Heart right ventricle (tissue), 16 donors: Measurements from ENCODE around the gene TEN1. TPM values are rescaled to one million over a fixed set of nuclear protein-coding genes. Genes with fewer than 3 reads are reported as not detected.

ENCODE experiments used
- ATAC-seq, 8 donors: fragments of 200-7000 bp; cut with Tn5 transposase; one replicate each; pipeline ENCODE4 v1.9.1; 2020; ENCODE audit warnings: mild to moderate bottlenecking in 8 of 8, moderate library complexity in 8 of 8, moderate number of reproducible peaks in 1 of 8
- DNase-seq, 2 donors: peaks; one replicate each; pipeline ENCODE4 v3.0.0-alpha.2; 2020
- H3K27ac ChIP-seq, 10 donors: fragments of 200-600 bp; sonication (generic) in 2 of 10; one replicate each; pipeline versions ENCODE4 v1.5.0 to v1.8.0; 2020 to 2022; ENCODE audit warnings: mild to moderate bottlenecking in 3 of 10
- H3K27me3 ChIP-seq, 7 donors: fragments of 200-600 bp; one replicate each; pipeline ENCODE4 v1.8.0; 2021 to 2022; ENCODE audit warnings: mild to moderate bottlenecking in 2 of 7
- H3K36me3 ChIP-seq, 9 donors: fragments of 200-600 bp; sonication (generic) in 1 of 9; one replicate each; pipeline versions ENCODE4 v1.5.0 to v1.8.0; 2020 to 2022; ENCODE audit warnings: mild to moderate bottlenecking in 2 of 9
- H3K4me1 ChIP-seq, 9 donors: fragments of 200-600 bp; sonication (generic) in 1 of 9; one replicate each; pipeline versions ENCODE4 v1.5.0 to v1.8.0; 2020 to 2022; ENCODE audit warnings: mild to moderate bottlenecking in 4 of 9
- H3K4me3 ChIP-seq, 10 donors: fragments of 200-600 bp; sonication (generic) in 2 of 10; one replicate each; pipeline versions ENCODE4 v1.5.0 to v1.8.0; 2020 to 2022; ENCODE audit warnings: mild to moderate bottlenecking in 7 of 10, moderate library complexity in 2 of 10
- H3K9me3 ChIP-seq, 11 donors: fragments of 200-600 bp in 10 of 11; sonication (generic) in 2 of 11; one replicate each; pipeline versions ENCODE4 v1.5.0 to v1.8.0; 2013 to 2022; ENCODE audit warnings: mild to moderate bottlenecking in 2 of 11, control low read depth in 1 of 11, moderate library complexity in 1 of 11
- WGBS, 2 donors: extraction: QIAGEN DNeasy Blood & Tissue Kit; methylation state at CpG; one replicate each; pipeline ENCODE4 v1.1.7; 2013; ENCODE audit warnings: inconsistent platforms in 1 of 2; 5-methylcytosine and 5-hydroxymethylcytosine counted together
- intact Hi-C, 10 donors: fragments of 100-400 bp; cut with DNase I; formaldehyde crosslinking; loops; one replicate each; pipeline versions ENCODE4 v1.11.1 to v1.14.2; 2022
- polyA plus RNA-seq, 2 donors: library from polyadenylated mRNA; stranded (reverse); fragments of 200-250 nt; gene quantifications; one replicate each; pipeline ENCODE4 v1.2.3, GENCODE V29; 2013
- total RNA-seq, 10 donors: library from RNA; stranded (reverse); fragmentation: NEBNext Ultra II Directional in 3 of 10; extraction: Animal tissue kit (Norgen Biotek cat#: 25700) in 3 of 10; gene quantifications; one replicate each; pipeline versions ENCODE4 v1.2.1 to v1.2.4, GENCODE V29; 2021 to 2023
- TF ChIP-seq, protein P1 (sequence below), 9 donors: fragments of 200-600 bp; sonication (generic) in 2 of 9; IDR thresholded peaks; one replicate each; pipeline versions ENCODE4 v1.5.0 to v1.8.0; 2021 to 2022; ENCODE audit warnings: antibody characterized with exemption in 9 of 9, mild to moderate bottlenecking in 5 of 9, moderate library complexity in 1 of 9
- donor health status: Arrhythmogenic right ventricular cardiomyopathy.
- donor health status: ischemic (EF 13 %, LVEDD 7.1; RV severe dilation, severe dysfunction).
- donor health status: healthy with polysubstance abuse.
- donor health status: DM: no; HTN: yes; CAD: no.
- donor health status: DM: no; HTN: no; CAD: no.
- donor health status: ischemic (EF 25% LVEDD 6.9; RV normal size, moderate dysfunction).
- donor health status: ischemic (EF 25% LVEDD 5.7; RV mildly dilated, moderate dysfunction).
- donor health status: healthy.
- donor health status: DM: yes; HTN: yes; CAD: no.
- donor health status: Ischemic cardiomyopathy.
- donor health status: ischemic (EF 35%, LVEDD 5.7; RV mildly dilated, moderate dysfunction).
- donor health status: nonischemic (EF 11% LVEDD 7.7; RV severe dilation, severe dysfunction).
- donor health status: DM: yes; HTN: yes; CAD: no.
- donor health status: PGD.
- donor health status: ischemic (EF 29% LVEDD 5.4; RV normal size, mild dysfunction).
- donor health status: nonischemic (EF 23%, LVEDD 6.1; RV moderate dilation, normal function).

Gene TEN1
- total and polyA plus RNA-seq, 12 donors, result 4.4 to 20.1 (median 9.7) TPM

DNA sequence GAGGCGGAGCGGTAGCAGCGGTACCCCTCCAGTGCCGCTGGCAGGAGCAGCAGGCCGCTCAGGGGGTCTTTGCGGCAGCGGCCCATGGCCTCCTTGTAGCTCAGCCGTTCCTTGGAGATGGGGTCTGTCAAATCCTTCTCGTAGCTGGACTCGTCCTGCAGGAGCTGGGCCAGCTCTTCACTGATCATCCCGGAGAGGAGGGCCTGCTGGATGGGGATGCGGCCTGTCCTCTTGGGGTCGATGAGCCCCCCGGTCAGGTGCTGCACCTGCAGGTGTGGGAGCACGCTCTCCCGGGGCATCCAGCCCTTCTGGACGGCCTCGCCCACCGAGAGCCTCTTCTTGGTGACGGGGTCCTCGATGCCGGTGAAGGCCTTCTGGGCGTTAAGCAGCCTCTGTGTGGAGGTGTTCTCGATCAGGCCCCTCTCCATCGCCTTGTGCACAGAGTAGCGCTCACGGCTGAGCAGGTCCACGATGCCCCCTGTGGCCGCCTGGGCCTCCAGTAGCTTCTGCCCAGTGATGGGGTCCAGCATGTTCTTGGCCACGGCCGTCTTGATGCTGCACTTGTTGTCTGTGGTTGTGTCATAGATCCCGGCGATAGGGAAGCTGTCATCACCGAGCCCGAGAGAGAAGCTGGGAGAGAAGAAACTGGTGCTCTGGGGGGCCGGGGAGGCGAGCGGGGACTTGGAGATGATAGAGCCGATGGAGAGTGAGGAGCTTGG, 28.2 kb downstream of the TEN1 start:
- no peak overlapping the region for H3K4me3 ChIP-seq
- DNase-seq, result no peak
- TF ChIP-seq, protein P1, sequence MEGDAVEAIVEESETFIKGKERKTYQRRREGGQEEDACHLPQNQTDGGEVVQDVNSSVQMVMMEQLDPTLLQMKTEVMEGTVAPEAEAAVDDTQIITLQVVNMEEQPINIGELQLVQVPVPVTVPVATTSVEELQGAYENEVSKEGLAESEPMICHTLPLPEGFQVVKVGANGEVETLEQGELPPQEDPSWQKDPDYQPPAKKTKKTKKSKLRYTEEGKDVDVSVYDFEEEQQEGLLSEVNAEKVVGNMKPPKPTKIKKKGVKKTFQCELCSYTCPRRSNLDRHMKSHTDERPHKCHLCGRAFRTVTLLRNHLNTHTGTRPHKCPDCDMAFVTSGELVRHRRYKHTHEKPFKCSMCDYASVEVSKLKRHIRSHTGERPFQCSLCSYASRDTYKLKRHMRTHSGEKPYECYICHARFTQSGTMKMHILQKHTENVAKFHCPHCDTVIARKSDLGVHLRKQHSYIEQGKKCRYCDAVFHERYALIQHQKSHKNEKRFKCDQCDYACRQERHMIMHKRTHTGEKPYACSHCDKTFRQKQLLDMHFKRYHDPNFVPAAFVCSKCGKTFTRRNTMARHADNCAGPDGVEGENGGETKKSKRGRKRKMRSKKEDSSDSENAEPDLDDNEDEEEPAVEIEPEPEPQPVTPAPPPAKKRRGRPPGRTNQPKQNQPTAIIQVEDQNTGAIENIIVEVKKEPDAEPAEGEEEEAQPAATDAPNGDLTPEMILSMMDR (IDR thresholded peaks at IDR 0.05), result no peak
- no peaks in the 10 kb centered on the region for H3K27me3 ChIP-seq
- WGBS, 2 donors, result 91 to 94% methylated on average over 39 of the region's 39 CpGs
- H3K4me1 ChIP-seq, result peaks cover 0 to 15% (median 0%) of the 10 kb centered on the region in 9 donors
- no peaks in the 10 kb centered on the region for H3K9me3 ChIP-seq
- intact Hi-C loops, result loop anchor here in 2 of 10 donors (5.0 to 10.0 kb wide), 2 partner anchors 100 to 242 kb away; partner anchors contain the start of gene GALK1 (in 1 of the 2)
- peaks cover 0 to 3% (median 0%) of the 10 kb centered on the region in 9 donors for H3K36me3 ChIP-seq
- ATAC-seq, result no peak
- no peak overlapping the region for H3K27ac ChIP-seq

DNA sequence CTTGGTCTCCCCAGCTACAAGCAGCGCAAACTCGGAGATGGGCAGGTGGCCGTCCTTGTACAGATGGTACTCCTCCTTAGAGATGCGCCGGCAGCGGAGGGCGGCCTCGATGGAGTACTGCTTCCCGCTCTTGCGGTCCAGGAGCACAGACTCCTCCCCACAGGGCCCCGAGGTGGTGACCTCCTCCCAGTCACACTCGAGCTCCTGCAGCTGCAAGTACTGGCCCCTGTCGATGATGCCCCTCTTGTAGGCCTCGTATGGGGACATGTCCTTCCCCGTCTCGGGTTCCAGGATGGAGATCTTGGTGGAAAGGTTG, 28.8 kb downstream of the TEN1 start:
- H3K4me3 ChIP-seq, result no peak overlapping the region
- ATAC-seq (no peak), DNase-seq (no peak)
- peaks cover 0 to 3% (median 0%) of the 10 kb centered on the region in 9 donors for H3K36me3 ChIP-seq
- 87 to 89% methylated on average over 16 of the region's 16 CpGs for WGBS, 2 donors
- no peaks in the 10 kb centered on the region for H3K27me3 ChIP-seq
- H3K4me1 ChIP-seq, result peaks cover 0 to 15% (median 0%) of the 10 kb centered on the region in 9 donors
- no peaks in the 10 kb centered on the region for H3K9me3 ChIP-seq
- no peak overlapping the region for H3K27ac ChIP-seq
- intact Hi-C loops, result loop anchor here in 2 of 10 donors (5.0 to 10.0 kb wide), 2 partner anchors 101 to 243 kb away; partner anchors contain the start of gene GALK1 (in 1 of the 2)
- TF ChIP-seq, protein P1 (IDR thresholded peaks at IDR 0.05), result no peak

DNA sequence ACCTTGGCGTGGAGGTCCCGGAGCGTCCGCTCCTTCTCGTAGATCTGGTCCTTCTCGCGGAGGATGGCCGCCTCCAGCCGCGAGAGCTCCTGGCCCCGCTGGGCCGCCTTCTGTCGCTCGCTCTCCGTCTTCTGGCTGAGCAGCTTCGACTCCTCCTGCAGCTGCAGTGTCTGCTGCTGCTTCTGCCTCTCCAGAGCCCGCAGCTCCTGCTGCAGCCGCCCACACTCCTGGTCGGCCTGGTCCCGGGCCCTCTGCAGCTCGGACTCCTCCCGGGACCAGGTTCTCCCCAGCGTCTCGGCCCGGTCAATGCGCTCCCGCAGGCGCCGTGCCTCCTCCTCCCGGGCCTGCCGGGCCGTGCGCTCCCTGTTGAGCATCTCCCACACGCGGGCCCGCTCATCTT, 29.2 kb downstream of the TEN1 start:
- no peak for ATAC-seq
- Histone ChIP-seq H3K4me3 (no peak overlapping the region), H3K27ac (no peak overlapping the region), H3K9me3 (no peaks in the 10 kb centered on the region), H3K4me1 (peaks cover 0 to 15% (median 0%) of the 10 kb centered on the region in 9 donors), H3K36me3 (peaks cover 0 to 3% (median 0%) of the 10 kb centered on the region in 9 donors), H3K27me3 (no peaks in the 10 kb centered on the region)
- no peak for DNase-seq
- 93 to 94% methylated on average over 36 of the region's 36 CpGs for WGBS, 2 donors
- intact Hi-C loops, result loop anchor here in 2 of 10 donors (5.0 to 10.0 kb wide), 2 partner anchors 101 to 243 kb away; partner anchors contain the start of gene GALK1 (in 1 of the 2)
- TF ChIP-seq, protein P1 (IDR thresholded peaks at IDR 0.05), result no peak

DNA sequence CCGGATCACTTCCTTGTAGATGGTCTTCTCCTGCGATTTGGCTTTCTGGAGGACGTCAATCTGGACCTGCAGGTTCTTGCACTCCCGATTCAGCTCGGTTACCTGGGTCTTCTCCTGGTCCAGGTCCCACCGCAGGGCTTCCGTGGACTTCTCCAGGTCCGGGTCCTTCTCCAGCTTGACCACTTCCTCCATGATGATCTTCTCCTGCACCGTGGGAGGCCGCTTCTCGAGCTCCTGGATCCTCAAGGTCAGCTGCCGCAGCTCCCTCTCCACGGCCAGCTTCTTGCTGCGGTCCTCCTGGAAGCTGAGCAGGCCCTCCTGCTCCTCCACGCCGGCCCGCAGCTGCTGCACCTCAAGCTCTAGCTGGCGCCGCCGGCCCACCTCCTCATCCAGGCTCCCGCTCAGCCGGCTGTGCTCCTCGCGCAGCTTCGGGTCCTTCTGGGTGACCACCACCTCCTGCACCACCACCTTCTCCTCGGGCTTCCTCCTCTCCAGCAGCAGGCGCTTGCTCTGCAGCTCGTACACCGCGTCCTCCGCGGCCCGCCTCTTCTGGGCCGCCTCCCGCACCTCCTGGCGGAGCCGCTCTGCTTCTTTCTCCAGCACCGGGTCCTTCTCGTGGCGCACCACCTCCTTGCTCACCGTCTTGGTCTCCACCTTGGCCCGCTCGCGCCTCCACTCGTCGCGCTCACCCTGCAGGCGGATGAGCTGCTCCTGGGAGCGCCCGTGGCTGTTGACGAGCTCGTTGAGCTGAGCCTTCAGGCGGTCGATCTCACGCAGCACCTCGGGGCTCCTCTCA, 29.8 kb downstream of the TEN1 start:
- Histone ChIP-seq H3K9me3 (no peaks in the 10 kb centered on the region), H3K4me3 (no peak overlapping the region), H3K27ac (no peak overlapping the region), H3K4me1 (peaks cover 0 to 15% (median 0%) of the 10 kb centered on the region in 9 donors), H3K36me3 (peaks cover 0 to 3% (median 0%) of the 10 kb centered on the region in 9 donors), H3K27me3 (no peaks in the 10 kb centered on the region)
- ATAC-seq (no peak), DNase-seq (no peak)
- WGBS, 2 donors, result 93% methylated on average over 56 of the region's 56 CpGs
- intact Hi-C loops, result loop anchor here in 2 of 10 donors (5.0 to 10.0 kb wide), 2 partner anchors 102 to 244 kb away; partner anchors contain the start of gene GALK1 (in 1 of the 2)
- TF ChIP-seq, protein P1 (IDR thresholded peaks at IDR 0.05), result no peak
